B cell (primary cell): Measurements from ENCODE around the gene LPCAT1. TPM values are rescaled to one million over a fixed set of nuclear protein-coding genes. Genes with fewer than 3 reads are reported as not detected.

Experiments used
- ATAC-seq: fragments of 200-7000 bp; cut with Tn5 transposase; one replicate; pipeline ENCODE4 v1.10.0; 2021; ENCODE audit warnings: low read depth, mild to moderate bottlenecking, moderate number of reproducible peaks, moderate library complexity
- CTCF ChIA-PET: fragments of 350-600 bp; sonication (Branson Sonifier 250); formaldehyde crosslinking; loops from one replicate; lab custom pipeline; 2021; ENCODE audit warnings: antibody characterized with exemption, inconsistent platforms; lab: Charles Lee
- POLR2A ChIA-PET: fragments of 350-600 bp; sonication (Branson Sonifier 250); formaldehyde crosslinking; loops from one replicate; lab custom pipeline; 2021; ENCODE audit warnings: antibody characterized with exemption; lab: Charles Lee
- DNase-seq: peaks from one replicate; pipeline ENCODE4 v3.0.0; 2013
- H2AFZ ChIP-seq: 2 replicates; pipeline ENCODE4 v1.6.1; 2012; ENCODE audit warnings: mild to moderate bottlenecking, low read depth, low read length; ENCODE audit not compliant: insufficient read depth, poor library complexity, severe bottlenecking
- H3K27ac ChIP-seq, 2 donors: 1 replicate in 1 of 2; 2 replicates in 1 of 2; pipeline ENCODE4 v1.5.1; 2012 to 2013; ENCODE audit warnings: low read length in 2 of 2, mild to moderate bottlenecking in 2 of 2, moderate library complexity in 1 of 2
- H3K27me3 ChIP-seq, 4 experiments: fragments of 200-600 bp in 1 of 4; sonication (generic) in 1 of 4; replicated peaks in 1 of 4; 1 replicate in 2 of 4; 2 replicates in 2 of 4; pipeline versions ENCODE4 v1.6.1 to v1.7.0; 2013 to 2016; ENCODE audit warnings: low read length in 3 of 4, mild to moderate bottlenecking in 2 of 4, mixed read lengths in 1 of 4, moderate library complexity in 1 of 4; ENCODE audit not compliant: insufficient read depth in 4 of 4, control insufficient read depth in 3 of 4; ENCODE audit errors: control extremely low read depth in 1 of 4
- H3K36me3 ChIP-seq, 2 experiments: replicated peaks in 1 of 2; 1 replicate in 1 of 2; 2 replicates in 1 of 2; pipeline versions ENCODE4 v1.6.1 to v1.7.1; 2013; ENCODE audit warnings: low read length in 1 of 2; ENCODE audit not compliant: insufficient read depth in 2 of 2, control insufficient read depth in 1 of 2; ENCODE audit errors: control extremely low read depth in 1 of 2, extremely low read depth in 1 of 2
- H3K4me1 ChIP-seq, 2 donors: fragments of 200-600 bp in 1 of 2; sonication (generic) in 1 of 2; 1 replicate in 1 of 2; 2 replicates in 1 of 2; pipeline versions ENCODE4 v1.5.1 to v1.6.1; 2013 to 2017; ENCODE audit warnings: low read length in 2 of 2; ENCODE audit not compliant: control insufficient read depth in 2 of 2, insufficient read depth in 2 of 2
- H3K4me2 ChIP-seq: replicated peaks from 2 replicates; pipeline ENCODE3; 2012; ENCODE audit warnings: mild to moderate bottlenecking, low read depth, low read length; ENCODE audit not compliant: poor library complexity, severe bottlenecking
- H3K4me3 ChIP-seq, 5 experiments: fragments of 200-600 bp in 1 of 5; sonication (generic) in 1 of 5; 1 replicate in 3 of 5; 2 replicates in 2 of 5; pipeline versions ENCODE4 v1.5.1 to v1.7.0; 2011 to 2016; ENCODE audit warnings: low read length in 4 of 5, mild to moderate bottlenecking in 4 of 5, low read depth in 2 of 5, control low read depth in 1 of 5, moderate library complexity in 1 of 5; ENCODE audit not compliant: insufficient read depth in 1 of 5; ENCODE audit errors: control extremely low read depth in 1 of 5, extremely low read depth in 1 of 5
- H3K79me2 ChIP-seq: fragments of 200-600 bp; sonication (generic); one replicate; pipeline ENCODE4 v1.6.0; 2016; ENCODE audit warnings: low read length; ENCODE audit not compliant: control insufficient read depth, insufficient read depth
- H3K9ac ChIP-seq: fragments of 200-600 bp; sonication (generic); 2 replicates; pipeline ENCODE4 v1.6.1; 2017; ENCODE audit warnings: mild to moderate bottlenecking, low read length, moderate library complexity
- H3K9me3 ChIP-seq, 3 donors: one replicate each; pipeline versions ENCODE4 v1.6.1 to v1.7.1; 2013; ENCODE audit warnings: low read length in 2 of 3; ENCODE audit not compliant: control insufficient read depth in 2 of 3, insufficient read depth in 1 of 3; ENCODE audit errors: control extremely low read depth in 1 of 3
- H4K20me1 ChIP-seq: 2 replicates; pipeline ENCODE4 v1.6.0; 2012; ENCODE audit warnings: mild to moderate bottlenecking, low read length; ENCODE audit not compliant: insufficient read depth, control insufficient read depth, poor library complexity, severe bottlenecking
- H3K27ac Mint-ChIP-seq: one replicate; pipeline ENCODE4 v1.8.0; 2021; ENCODE audit warnings: mixed read lengths
- H3K27me3 Mint-ChIP-seq: one replicate; pipeline ENCODE4 v1.8.0; 2021; ENCODE audit warnings: mixed read lengths
- H3K4me1 Mint-ChIP-seq: one replicate; pipeline ENCODE4 v1.8.0; 2021; ENCODE audit warnings: mixed read lengths
- H3K4me3 Mint-ChIP-seq: one replicate; pipeline ENCODE4 v1.8.0; 2021; ENCODE audit warnings: mixed read lengths
- H3K9me3 Mint-ChIP-seq: one replicate; pipeline ENCODE4 v1.8.0; 2022; ENCODE audit warnings: mixed read lengths; ENCODE audit not compliant: insufficient read depth
- EZH2 ChIP-seq: IDR thresholded peaks from 2 replicates; pipeline ENCODE4 v1.6.1; 2012; ENCODE audit warnings: borderline replicate concordance, low read depth, mild to moderate bottlenecking, moderate library complexity, low read length; ENCODE audit not compliant: insufficient read depth, poor library complexity, severe bottlenecking
- WGBS: methylation state at CpG from one replicate; pipeline ENCODE4 v1.1.5; 2013; ENCODE audit warnings: missing lambda C conversion rate; ENCODE audit not compliant: insufficient coverage; 5-methylcytosine and 5-hydroxymethylcytosine counted together
- intact Hi-C: fragments of 100-400 bp; cut with micrococcal nuclease; formaldehyde crosslinking; loops from one replicate; pipeline ENCODE4 v1.10.0; 2022
- polyA plus RNA-seq: library from polyadenylated mRNA; depleted of rRNA; stranded (reverse); fragments of >200 nt; gene quantifications from 2 replicates; pipeline ENCODE4 v1.2.3, GENCODE V29; 2012
- total RNA-seq, 2 donors: library from RNA; stranded (reverse); fragments of 120-200 nt in 1 of 2; gene quantifications; 1 replicate in 1 of 2; 2 replicates in 1 of 2; pipeline versions ENCODE4 v1.2.3 to v1.2.4, GENCODE V29; 2013 to 2022
- TF ChIP-seq, protein P1 (sequence below): fragments of 200-600 bp; IDR thresholded peaks from one replicate; pipeline ENCODE4 v1.8.0; 2022; ENCODE audit warnings: antibody characterized with exemption, mild to moderate bottlenecking

The LPCAT1 gene
- total and polyA plus RNA-seq, 2 donors (not counting 1 experiment from before 2014, with no cell fraction given) = 94.8 to 159 TPM

DNA sequence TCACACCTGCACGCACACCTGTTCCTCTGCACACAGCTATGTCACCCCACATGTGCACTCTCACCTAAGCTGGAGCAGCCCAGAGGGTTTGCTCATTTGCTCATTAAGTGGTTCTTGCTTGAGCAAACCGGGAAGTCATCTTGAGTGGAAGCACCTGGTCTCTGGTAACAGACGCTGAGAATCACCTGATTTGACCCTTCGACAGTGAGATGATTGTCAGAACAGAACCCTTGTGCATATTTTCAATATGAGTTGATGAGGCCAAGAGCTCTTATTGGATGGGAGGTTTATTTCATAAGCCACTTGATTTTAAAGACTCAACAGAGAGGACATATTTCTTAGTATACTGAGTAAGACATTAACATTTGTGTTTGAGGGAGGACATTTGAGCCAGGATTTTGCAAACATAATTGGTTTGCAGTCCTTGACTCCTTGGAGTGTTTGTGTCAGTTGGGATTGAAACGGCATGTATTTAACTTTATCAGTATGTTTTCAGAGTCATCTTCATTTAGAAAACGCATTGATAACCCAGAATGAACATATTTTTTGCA lies 22.1 kb upstream of the LPCAT1 start:
- TF ChIP-seq, protein P1, sequence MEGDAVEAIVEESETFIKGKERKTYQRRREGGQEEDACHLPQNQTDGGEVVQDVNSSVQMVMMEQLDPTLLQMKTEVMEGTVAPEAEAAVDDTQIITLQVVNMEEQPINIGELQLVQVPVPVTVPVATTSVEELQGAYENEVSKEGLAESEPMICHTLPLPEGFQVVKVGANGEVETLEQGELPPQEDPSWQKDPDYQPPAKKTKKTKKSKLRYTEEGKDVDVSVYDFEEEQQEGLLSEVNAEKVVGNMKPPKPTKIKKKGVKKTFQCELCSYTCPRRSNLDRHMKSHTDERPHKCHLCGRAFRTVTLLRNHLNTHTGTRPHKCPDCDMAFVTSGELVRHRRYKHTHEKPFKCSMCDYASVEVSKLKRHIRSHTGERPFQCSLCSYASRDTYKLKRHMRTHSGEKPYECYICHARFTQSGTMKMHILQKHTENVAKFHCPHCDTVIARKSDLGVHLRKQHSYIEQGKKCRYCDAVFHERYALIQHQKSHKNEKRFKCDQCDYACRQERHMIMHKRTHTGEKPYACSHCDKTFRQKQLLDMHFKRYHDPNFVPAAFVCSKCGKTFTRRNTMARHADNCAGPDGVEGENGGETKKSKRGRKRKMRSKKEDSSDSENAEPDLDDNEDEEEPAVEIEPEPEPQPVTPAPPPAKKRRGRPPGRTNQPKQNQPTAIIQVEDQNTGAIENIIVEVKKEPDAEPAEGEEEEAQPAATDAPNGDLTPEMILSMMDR = no peak
- TF ChIP-seq EZH2 = no peak
- intact Hi-C loops = no loop called here
- ChIA-PET POLR2A (no interaction called here), CTCF (interaction anchor here (0.9 kb wide), 1 partner anchor 99 kb away, joined by 3 read pairs; no protein-coding TSS in a partner anchor)
- H2AFZ ChIP-seq = no peak overlapping the region
- no peak overlapping the region for H3K9ac ChIP-seq
- H4K20me1 ChIP-seq = no peaks in the 10 kb centered on the region
- no peaks in the 10 kb centered on the region for H3K27me3 ChIP-seq
- no peak overlapping the region for H3K4me2 ChIP-seq
- H3K4me3 ChIP-seq = no peak overlapping the region
- DNase-seq (peak; percentile 49), ATAC-seq (no peak)
- Mint-ChIP-seq H3K9me3 (no peaks in the 10 kb centered on the region), H3K4me1 (peaks cover 10% of the 10 kb centered on the region), H3K4me3 (no peak overlapping the region), H3K27ac (peak overlapping the region; percentile 8), H3K27me3 (no peaks in the 10 kb centered on the region)
- H3K79me2 ChIP-seq = no peaks in the 10 kb centered on the region
- no peak overlapping the region for H3K27ac ChIP-seq
- H3K9me3 ChIP-seq = peaks cover 0 to 6% (median 0%) of the 10 kb centered on the region in 3 donors
- H3K36me3 ChIP-seq = no peaks in the 10 kb centered on the region
- 0% methylated on average over 1 of the region's 6 CpGs for WGBS
- peaks cover 0 to 10% of the 10 kb centered on the region in 2 donors for H3K4me1 ChIP-seq

DNA sequence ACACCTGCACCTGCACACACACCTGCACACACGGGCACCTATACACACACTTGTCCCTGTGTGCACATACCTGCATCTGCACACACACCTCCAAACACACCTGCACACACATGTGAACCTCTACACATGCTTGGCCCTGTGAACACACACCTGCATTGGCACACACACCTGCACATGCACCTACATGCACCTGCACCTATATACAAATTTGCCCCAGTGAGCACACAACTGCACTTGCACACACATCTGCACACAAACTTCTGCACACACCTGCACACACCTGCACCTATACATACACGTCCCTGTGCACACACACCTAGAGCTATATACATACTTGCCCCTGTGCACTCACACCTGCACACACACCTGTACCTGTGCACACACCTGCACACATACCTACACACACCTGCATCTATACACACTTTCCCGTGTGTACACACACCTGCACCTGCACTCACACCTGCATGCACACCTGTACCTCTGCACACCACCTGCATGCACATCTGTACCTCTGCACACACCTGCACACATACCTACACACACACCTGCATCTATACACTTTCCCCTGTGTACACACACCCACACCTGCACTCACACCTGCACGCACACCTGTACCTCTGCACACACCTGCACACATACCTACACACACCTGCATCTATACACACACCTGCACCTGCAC lies 21.5 kb upstream of the LPCAT1 start:
- Mint-ChIP-seq H3K27ac (peak overlapping the region; percentile 21), H3K4me1 (peaks cover 10% of the 10 kb centered on the region), H3K4me3 (no peak overlapping the region), H3K27me3 (no peaks in the 10 kb centered on the region), H3K9me3 (no peaks in the 10 kb centered on the region)
- 85% methylated on average over 4 of the region's 4 CpGs for WGBS
- H4K20me1 ChIP-seq = no peaks in the 10 kb centered on the region
- DNase-seq (no peak), ATAC-seq (no peak)
- no peaks in the 10 kb centered on the region for H3K27me3 ChIP-seq
- no peak overlapping the region for H3K4me3 ChIP-seq
- H3K4me2 ChIP-seq = no peak overlapping the region
- TF ChIP-seq EZH2 = no peak
- TF ChIP-seq, protein P1 = no peak
- no peak overlapping the region for H2AFZ ChIP-seq
- H3K9ac ChIP-seq = no peak overlapping the region
- H3K79me2 ChIP-seq = no peaks in the 10 kb centered on the region
- H3K27ac ChIP-seq = no peak overlapping the region
- H3K36me3 ChIP-seq = no peaks in the 10 kb centered on the region
- H3K9me3 ChIP-seq = peaks cover 0 to 6% (median 0%) of the 10 kb centered on the region in 3 donors
- ChIA-PET CTCF (interaction anchor here (0.9 kb wide), 1 partner anchor 100 kb away, joined by 3 read pairs; no protein-coding TSS in a partner anchor), POLR2A (interaction anchor here (0.7 kb wide), 1 partner anchor 20 kb away, joined by 3 read pairs; no protein-coding TSS in a partner anchor)
- intact Hi-C loops = no loop called here
- H3K4me1 ChIP-seq = peaks cover 0 to 10% of the 10 kb centered on the region in 2 donors
